ENCODE measurements around the gene UNC93B1.
A peak's percentile ranks its signal among the peaks of the same experiment; 100 is the strongest.
"Not testable (repeated sequence)": the region's sequence is repeated elsewhere in the genome, so short reads cannot be mapped to it uniquely, and the experiment has no call there.

The UNC93B1 gene

DNA sequence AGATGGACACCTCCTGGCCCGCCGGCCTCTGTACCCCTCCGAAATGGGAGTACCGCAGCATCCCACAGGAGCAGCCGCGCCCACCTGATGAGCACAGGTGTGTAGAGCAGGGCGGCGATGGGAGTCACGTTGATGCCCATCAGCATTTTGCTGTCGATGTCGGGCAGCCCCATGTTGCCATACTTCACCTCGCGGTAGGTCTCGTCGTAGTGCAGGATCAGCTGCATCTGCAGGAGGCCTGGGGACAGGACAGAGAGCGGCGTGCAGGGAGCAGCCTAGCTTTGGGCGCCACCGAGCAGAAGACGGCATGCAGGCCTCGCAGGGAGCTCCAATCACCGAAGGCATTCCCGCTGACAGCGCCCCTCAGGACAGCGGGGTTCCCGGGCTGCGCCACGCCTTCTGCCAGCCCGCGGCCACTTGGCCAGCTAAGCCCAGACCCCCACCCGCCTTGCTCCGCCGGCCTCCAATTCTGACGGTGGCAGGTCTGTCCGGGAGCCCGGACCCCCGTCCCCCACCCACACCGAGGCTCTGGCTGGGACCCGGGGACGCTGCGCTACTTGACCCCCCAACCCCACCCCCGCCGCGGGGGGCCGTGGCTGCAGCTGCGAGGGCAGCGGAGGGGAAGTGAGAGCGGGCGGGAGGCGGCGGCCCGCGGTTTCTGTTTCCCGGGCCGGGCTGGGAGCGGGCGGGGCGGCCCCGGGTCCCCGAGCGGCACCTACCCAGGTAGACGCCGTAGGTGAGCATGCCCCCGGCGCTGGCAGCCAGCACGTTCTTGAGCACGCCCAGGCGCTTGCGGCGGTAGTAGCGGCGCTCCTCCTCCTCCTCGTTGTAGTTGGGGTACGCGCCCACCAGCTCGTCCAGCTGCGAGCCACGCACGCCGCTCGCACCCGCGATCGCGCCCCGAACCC lies 705 bp downstream of the UNC93B1 start:
- no peaks in the 10 kb centered on the region for H3K9me3 ChIP-seq (ENCODE audit: control insufficient read depth, low read length)
- no peaks in the 10 kb centered on the region for H3K36me3 ChIP-seq (ENCODE audit: control insufficient read depth, insufficient read depth, low read length)
- H3K27ac ChIP-seq (ENCODE audit: low read depth, low read length, severe bottlenecking), result no peak overlapping the region
- H3K4me3 ChIP-seq (ENCODE audit: extremely low read depth, insufficient read depth, low read length, poor library complexity, severe bottlenecking), result peak overlapping the region; percentile 50
- H3K4me1 ChIP-seq (ENCODE audit: control insufficient read depth, insufficient read depth, low read length, poor library complexity, severe bottlenecking), result no peaks in the 10 kb centered on the region
- WGBS, 2 experiments (ENCODE audit: insufficient coverage in 2 of 2), result 22% methylated on average over 52 to 59 of the region's 86 CpGs

GRCh38 chr11:68002575-68002937 lies 1.3 kb downstream of the UNC93B1 start:
- H3K36me3 ChIP-seq (ENCODE audit: control insufficient read depth, insufficient read depth, low read length), result no peaks in the 10 kb centered on the region
- no peaks in the 10 kb centered on the region for H3K4me1 ChIP-seq (ENCODE audit: control insufficient read depth, insufficient read depth, low read length, poor library complexity, severe bottlenecking)
- no peak overlapping the region for H3K27ac ChIP-seq (ENCODE audit: low read depth, low read length, severe bottlenecking)
- H3K9me3 ChIP-seq (ENCODE audit: control insufficient read depth, low read length), result no peaks in the 10 kb centered on the region
- 74 to 88% methylated on average over 7 to 8 of the region's 9 CpGs for WGBS, 2 experiments (ENCODE audit: insufficient coverage in 2 of 2)
- no peak overlapping the region for H3K4me3 ChIP-seq (ENCODE audit: extremely low read depth, insufficient read depth, low read length, poor library complexity, severe bottlenecking)

DNA sequence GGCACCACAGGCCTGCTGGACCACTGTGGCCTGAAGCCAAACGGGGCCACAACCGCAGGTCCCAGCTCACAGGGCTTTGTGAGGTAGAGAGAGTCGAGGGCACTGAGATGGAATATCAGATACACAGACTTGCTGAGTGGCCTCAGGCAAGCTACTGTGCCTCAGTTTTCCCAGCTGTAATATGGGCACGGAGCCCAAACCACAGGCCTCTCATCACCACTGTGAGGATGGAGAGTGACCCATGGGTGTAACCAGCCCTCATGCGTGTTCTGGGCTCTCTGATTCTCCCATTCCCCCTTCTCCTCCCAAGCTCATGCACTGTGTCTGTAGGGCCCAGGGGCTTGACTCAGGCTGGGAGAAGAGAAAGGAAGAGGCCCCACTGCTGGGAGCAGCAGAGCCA lies 4.2 kb downstream of the UNC93B1 start:
- Histone ChIP-seq H3K4me1 (ENCODE audit: control insufficient read depth, insufficient read depth, low read length, poor library complexity, severe bottlenecking) (no peaks in the 10 kb centered on the region), H3K4me3 (ENCODE audit: extremely low read depth, insufficient read depth, low read length, poor library complexity, severe bottlenecking) (no peak overlapping the region), H3K27ac (ENCODE audit: low read depth, low read length, severe bottlenecking) (no peak overlapping the region), H3K9me3 (ENCODE audit: control insufficient read depth, low read length) (no peaks in the 10 kb centered on the region), H3K36me3 (ENCODE audit: control insufficient read depth, insufficient read depth, low read length) (no peaks in the 10 kb centered on the region)
- WGBS, 2 experiments (ENCODE audit: insufficient coverage in 2 of 2), result 95% methylated on average over 3 to 4 of the region's 5 CpGs

DNA sequence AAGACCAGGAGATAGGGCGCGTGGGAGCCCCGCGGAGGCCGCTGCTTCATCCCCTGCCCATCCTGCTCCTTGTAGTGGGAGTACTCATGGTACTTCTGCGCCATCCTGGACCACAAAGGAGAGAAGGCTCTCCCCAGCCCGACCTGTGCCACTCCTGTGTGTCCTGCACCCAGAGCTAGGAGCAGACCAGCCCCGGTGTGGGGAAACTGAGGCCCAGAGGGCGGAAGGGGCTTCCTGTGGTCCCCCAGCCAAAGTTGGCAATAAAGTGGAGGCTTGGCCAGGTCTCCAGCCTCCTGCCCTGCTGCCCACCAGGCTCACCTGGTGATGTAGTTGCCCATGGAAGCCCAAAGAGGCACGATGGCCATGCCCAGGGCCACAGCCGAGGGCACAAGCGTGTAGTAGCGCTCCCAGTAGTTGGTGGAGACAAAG lies 4.7 kb downstream of the UNC93B1 start:
- Histone ChIP-seq H3K27ac (ENCODE audit: low read depth, low read length, severe bottlenecking) (no peak overlapping the region), H3K4me3 (ENCODE audit: extremely low read depth, insufficient read depth, low read length, poor library complexity, severe bottlenecking) (no peak overlapping the region), H3K4me1 (ENCODE audit: control insufficient read depth, insufficient read depth, low read length, poor library complexity, severe bottlenecking) (no peaks in the 10 kb centered on the region), H3K9me3 (ENCODE audit: control insufficient read depth, low read length) (no peaks in the 10 kb centered on the region), H3K36me3 (ENCODE audit: control insufficient read depth, insufficient read depth, low read length) (no peaks in the 10 kb centered on the region)
- WGBS, 2 experiments (ENCODE audit: insufficient coverage in 2 of 2), result 94% methylated on average over 13 of the region's 13 CpGs

GRCh38 chr11:67998150-67999045 lies 5.5 kb downstream of the UNC93B1 start:
- H3K36me3 ChIP-seq (ENCODE audit: control insufficient read depth, insufficient read depth, low read length), result no peaks in the 10 kb centered on the region
- no peak overlapping the region for H3K4me3 ChIP-seq (ENCODE audit: extremely low read depth, insufficient read depth, low read length, poor library complexity, severe bottlenecking)
- H3K27ac ChIP-seq (ENCODE audit: low read depth, low read length, severe bottlenecking), result no peak overlapping the region
- no peaks in the 10 kb centered on the region for H3K4me1 ChIP-seq (ENCODE audit: control insufficient read depth, insufficient read depth, low read length, poor library complexity, severe bottlenecking)
- 91 to 96% methylated on average over 3 to 6 of the region's 9 CpGs for whole genome bisulfite sequencing, 2 experiments (ENCODE audit: insufficient coverage in 2 of 2)
- no peaks in the 10 kb centered on the region for H3K9me3 ChIP-seq (ENCODE audit: control insufficient read depth, low read length)

DNA sequence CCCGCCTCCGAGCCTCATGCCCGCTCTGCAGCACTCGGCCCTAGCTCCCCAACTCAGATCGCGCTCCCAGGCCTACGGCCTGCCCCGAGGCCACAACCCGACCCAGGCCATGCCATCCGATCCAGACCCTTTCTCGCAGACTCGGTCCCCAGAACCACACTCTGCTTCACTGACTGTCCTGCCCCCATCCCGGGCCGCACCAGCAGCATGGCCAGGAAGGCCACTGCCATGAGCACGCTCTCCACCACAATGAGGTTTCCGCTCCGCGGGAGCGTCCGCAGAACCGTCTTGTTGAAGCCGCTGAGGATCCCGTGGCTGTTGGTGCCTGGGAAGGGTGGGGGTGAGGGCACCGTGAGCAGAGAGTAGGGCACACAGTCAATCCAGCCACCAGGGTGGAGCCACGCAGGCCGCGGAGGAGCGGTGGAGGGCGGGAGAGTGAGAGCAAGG lies 6.4 kb downstream of the UNC93B1 start:
- WGBS, 2 experiments (ENCODE audit: insufficient coverage in 2 of 2), result 93 to 95% methylated on average over 25 to 29 of the region's 29 CpGs
- no peaks in the 10 kb centered on the region for H3K4me1 ChIP-seq (ENCODE audit: control insufficient read depth, insufficient read depth, low read length, poor library complexity, severe bottlenecking)
- H3K27ac ChIP-seq (ENCODE audit: low read depth, low read length, severe bottlenecking), result no peak overlapping the region
- H3K36me3 ChIP-seq (ENCODE audit: control insufficient read depth, insufficient read depth, low read length), result no peaks in the 10 kb centered on the region
- H3K4me3 ChIP-seq (ENCODE audit: extremely low read depth, insufficient read depth, low read length, poor library complexity, severe bottlenecking), result no peak overlapping the region
- no peaks in the 10 kb centered on the region for H3K9me3 ChIP-seq (ENCODE audit: control insufficient read depth, low read length)

DNA sequence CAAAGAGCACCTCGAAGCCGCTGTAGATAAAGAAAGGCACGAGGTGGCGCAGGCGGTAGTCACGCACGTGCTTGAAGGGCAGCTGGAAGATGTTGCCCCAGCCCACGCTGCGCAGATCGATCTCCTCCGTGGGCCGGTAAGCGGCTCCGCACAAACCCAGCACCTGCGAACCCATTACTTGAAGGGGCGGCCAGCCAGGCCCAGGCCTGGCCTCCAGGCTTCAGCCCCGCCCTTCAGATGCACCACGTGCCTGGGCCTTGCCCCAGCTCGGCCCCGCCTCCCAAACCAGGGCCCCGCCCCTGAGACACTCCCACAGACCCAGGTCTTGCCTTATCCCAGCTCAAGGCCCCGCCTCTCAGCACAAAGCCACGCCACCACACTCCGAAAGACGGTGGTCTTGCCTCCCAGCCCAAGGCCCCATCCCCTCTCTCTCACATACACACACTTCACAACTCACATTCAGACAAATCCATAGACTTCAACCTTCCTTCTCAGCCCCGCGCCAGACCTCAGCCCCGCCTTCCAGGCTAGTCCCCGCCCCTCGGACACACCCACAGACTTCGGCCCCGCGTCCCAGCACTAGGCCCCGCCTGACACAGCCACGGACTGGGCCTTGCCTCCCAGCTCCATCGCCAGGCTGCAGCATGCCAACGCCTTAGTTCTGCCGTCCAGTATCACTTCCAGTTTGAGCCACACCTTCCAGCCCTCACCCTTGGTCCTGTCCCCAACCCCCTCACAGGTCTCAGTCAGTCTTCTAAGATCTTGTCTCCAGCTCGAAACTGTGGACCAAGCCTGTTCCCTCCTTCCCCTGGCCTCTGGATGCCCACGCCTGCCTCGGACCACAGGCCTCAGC lies 7.0 kb downstream of the UNC93B1 start:
- H3K4me1 ChIP-seq (ENCODE audit: control insufficient read depth, insufficient read depth, low read length, poor library complexity, severe bottlenecking), result no peaks in the 10 kb centered on the region
- 79 to 84% methylated on average over 38 to 40 of the region's 41 CpGs for WGBS, 2 experiments (ENCODE audit: insufficient coverage in 2 of 2)
- H3K9me3 ChIP-seq (ENCODE audit: control insufficient read depth, low read length), result no peaks in the 10 kb centered on the region
- no peaks in the 10 kb centered on the region for H3K36me3 ChIP-seq (ENCODE audit: control insufficient read depth, insufficient read depth, low read length)
- H3K27ac ChIP-seq (ENCODE audit: low read depth, low read length, severe bottlenecking), result no peak overlapping the region
- H3K4me3 ChIP-seq (ENCODE audit: extremely low read depth, insufficient read depth, low read length, poor library complexity, severe bottlenecking), result no peak overlapping the region

- WGBS, 2 experiments (ENCODE audit: insufficient coverage in 2 of 2), result 90 to 96% methylated on average over 5 to 6 of the region's 13 CpGs
Observed at GRCh38 chr11:67996051-67996450, 7.8 kb downstream of the UNC93B1 start.

GRCh38 chr11:67995579-67995978 lies 8.3 kb downstream of the UNC93B1 start:
- H3K4me3 ChIP-seq (ENCODE audit: extremely low read depth, insufficient read depth, low read length, poor library complexity, severe bottlenecking); H3K9me3 ChIP-seq (ENCODE audit: control insufficient read depth, low read length); H3K27ac ChIP-seq (ENCODE audit: low read depth, low read length, severe bottlenecking); H3K36me3 ChIP-seq (ENCODE audit: control insufficient read depth, insufficient read depth, low read length); H3K4me1 ChIP-seq (ENCODE audit: control insufficient read depth, insufficient read depth, low read length, poor library complexity, severe bottlenecking): not testable (repeated sequence)
- WGBS, 2 experiments (ENCODE audit: insufficient coverage in 2 of 2), result 100% methylated on average over 2 of the region's 14 CpGs; no CpG with 5 or more reads in 1 of the 2 experiments

More at GRCh38 chr11:67996051-67996450, 7.8 kb downstream of the UNC93B1 start:
- no peaks in the 10 kb centered on the region for H3K36me3 ChIP-seq (ENCODE audit: control insufficient read depth, insufficient read depth, low read length)
- no peak overlapping the region for H3K27ac ChIP-seq (ENCODE audit: low read depth, low read length, severe bottlenecking)
- no peaks in the 10 kb centered on the region for H3K4me1 ChIP-seq (ENCODE audit: control insufficient read depth, insufficient read depth, low read length, poor library complexity, severe bottlenecking)
- H3K9me3 ChIP-seq (ENCODE audit: control insufficient read depth, low read length), result no peaks in the 10 kb centered on the region
- H3K4me3 ChIP-seq (ENCODE audit: extremely low read depth, insufficient read depth, low read length, poor library complexity, severe bottlenecking), result no peak overlapping the region

- H3K4me1 ChIP-seq (ENCODE audit: control insufficient read depth, insufficient read depth, low read length, poor library complexity, severe bottlenecking); H3K27ac ChIP-seq (ENCODE audit: low read depth, low read length, severe bottlenecking); H3K9me3 ChIP-seq (ENCODE audit: control insufficient read depth, low read length); H3K4me3 ChIP-seq (ENCODE audit: extremely low read depth, insufficient read depth, low read length, poor library complexity, severe bottlenecking); H3K36me3 ChIP-seq (ENCODE audit: control insufficient read depth, insufficient read depth, low read length): not testable (repeated sequence)
- 90 to 97% methylated on average over 2 to 3 of the region's 3 CpGs for WGBS, 2 experiments (ENCODE audit: insufficient coverage in 2 of 2)
Observed at GRCh38 chr11:67995129-67995528, 8.8 kb downstream of the UNC93B1 start.
